NCI-H345 (cell line): ENCODE results near the gene NTM.
"Not testable (repeated sequence)": the region's sequence is repeated elsewhere in the genome, so short reads cannot be mapped to it uniquely, and the experiment has no call there.

Source experiments
- DNase-seq: peaks from one replicate; lab custom pipeline; 2025; lab: John Stamatoyannopoulos, UW

Gene NTM

DNA sequence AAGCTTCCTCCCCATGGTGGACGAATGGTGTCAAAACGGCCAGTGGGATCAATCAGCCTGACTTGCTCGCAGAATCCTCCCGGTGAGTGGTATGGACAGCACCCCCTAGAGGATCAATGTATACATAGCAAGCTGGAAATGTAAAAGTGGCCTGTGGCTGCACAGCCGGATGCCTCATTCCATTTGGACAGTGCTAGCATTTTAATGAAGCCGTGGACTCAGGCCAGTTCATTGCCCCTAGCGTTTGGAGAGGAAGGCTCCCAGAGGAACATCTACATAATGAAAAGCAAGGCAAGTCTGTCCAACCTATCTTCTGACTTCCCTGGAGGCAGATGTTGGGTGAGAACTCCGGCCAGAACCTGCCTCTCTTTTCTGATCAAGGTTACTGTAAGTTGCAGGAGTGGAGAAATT, 942.3 kb downstream of the NTM start:
- DNase-seq = peak; percentile 37

DNA sequence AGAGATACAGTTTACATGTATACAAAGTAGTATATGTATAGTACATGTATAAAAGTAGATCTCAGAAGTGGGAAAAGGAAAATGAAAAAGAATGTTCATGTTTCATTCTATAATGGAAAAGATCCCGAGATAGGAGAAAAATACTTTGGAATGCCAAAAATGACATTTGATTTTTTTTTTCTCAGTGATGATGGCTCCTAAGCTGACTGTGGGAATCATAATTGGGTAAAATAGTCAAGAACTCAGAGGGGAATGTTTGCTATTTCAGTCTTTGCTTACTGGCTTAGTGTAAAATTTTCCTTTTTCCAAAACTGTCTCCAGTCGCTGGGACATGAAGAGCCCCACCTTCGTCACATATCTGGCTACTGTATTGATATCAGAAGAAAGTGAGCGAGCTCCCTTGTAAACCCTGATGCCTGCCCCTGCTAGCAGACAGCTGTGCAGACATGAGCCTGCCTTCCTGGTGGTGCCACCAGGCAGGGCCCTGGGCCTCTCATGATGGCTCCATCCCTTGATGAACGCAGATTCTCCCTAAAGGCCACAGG, 944.6 kb downstream of the NTM start:
- DNase-seq = no peak

DNA sequence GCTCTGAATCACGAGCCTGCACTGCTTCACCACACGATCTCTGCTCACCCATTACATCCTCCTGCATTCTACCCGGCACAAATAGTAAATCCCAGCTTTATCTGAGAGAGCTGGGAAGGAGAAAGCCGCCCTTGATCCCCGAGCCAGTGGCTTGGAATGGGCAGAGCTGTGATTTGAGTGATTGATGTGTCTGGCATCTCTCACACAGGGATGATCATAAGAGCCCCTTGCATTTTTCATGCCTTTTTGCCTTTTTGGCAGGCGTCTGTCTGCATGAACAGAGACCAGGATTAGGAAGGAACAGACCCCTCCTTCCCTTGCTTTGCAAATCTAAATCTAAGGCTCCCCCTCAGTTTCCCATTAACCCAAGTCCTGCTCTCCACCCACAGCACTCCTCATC, 945.3 kb downstream of the NTM start:
- DNase-seq = no peak

DNA sequence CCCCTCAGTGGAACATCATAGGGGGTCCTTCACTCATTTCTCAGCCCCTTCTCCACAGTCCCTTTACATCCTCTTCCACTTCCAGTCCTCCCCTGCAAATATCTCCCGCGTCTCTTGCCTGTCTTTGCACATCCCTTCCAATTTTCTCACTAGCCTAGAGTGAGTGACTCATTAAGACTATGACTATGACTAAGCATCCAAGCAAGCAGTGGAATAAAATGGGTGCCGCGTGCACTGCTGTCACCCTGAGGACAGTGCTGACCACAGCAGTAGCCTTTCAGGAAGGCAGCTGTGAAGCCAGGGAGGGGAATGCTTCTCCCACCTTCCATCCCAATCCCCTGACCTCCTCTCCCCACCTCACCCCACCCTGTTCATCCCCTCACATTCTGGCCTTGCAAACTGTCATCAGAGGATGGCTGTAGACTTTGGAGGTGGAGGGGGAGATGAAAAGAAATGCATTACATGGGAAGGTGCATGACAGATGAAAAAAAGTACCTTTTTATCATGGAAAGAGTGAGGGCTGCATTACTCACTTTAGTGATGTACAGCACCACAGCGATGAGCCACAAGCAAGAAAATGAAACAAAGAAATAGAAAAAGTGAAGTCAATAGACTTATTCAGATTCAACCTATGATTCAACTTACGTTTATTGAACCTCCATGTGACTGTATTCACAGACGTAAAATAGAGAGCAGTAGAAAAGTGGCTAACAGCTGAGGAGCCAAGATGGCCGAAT, 948.2 kb downstream of the NTM start:
- DNase-seq = no peak

DNA sequence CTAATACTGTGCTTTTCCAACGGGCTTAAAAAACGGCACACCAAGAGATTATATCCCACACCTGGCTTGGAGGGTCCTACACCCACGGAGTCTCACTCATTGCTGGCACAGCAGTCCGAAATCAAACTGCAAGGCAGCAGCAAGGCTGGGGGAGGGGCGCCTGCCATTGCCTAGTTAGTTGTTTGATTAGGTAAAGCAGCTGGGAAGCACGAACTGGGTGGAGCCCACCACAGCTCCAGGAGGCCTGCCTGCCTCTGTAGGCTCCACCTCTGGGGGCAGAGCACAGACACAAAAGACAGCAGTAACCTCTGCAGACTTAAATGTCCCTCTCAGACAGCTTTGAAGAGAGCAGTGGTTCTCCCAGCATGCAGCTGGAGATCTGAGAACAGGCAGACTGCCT, 949.0 kb downstream of the NTM start:
- not testable (repeated sequence) for DNase-seq

DNA sequence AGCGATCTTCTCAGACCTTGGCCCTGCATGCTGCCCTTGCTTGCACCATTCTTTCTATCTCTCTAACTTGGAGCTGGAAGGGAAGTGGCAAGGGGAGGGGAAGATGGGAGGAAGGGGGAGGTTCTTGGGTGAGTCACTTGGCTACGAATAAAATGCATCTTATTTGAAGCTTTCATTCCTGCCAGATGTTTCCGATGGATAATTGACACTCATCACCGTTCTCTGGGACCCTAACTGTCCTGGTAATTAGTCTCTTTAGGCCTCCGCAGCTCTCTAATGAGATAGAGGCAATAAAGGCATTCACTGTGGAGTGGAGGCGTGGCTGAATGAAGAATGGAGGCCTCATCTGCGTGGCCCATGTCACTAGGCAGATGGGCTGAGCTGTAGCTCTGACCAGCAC, 960.1 kb downstream of the NTM start:
- no peak for DNase-seq

DNA sequence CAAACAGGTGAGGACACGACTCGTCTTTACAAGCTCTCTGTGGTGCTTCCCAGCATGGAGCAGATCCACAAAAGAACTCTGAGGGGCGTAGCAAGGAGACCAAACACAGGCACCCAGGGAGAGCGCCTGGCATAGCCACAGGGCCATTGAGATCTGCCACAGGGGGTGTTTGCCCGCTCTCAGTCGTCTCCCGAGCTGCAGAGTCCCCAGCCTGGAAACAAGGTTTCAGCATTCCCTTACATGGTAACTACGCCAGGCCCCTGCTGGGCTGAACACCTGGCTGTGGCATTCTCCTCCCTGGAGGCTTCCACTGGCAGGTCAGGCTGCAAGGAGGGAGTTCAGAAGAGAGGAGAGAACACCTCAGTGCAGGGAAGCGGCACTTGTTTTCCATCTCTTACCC, 962.1 kb downstream of the NTM start:
- DNase-seq = peak; percentile 96

DNA sequence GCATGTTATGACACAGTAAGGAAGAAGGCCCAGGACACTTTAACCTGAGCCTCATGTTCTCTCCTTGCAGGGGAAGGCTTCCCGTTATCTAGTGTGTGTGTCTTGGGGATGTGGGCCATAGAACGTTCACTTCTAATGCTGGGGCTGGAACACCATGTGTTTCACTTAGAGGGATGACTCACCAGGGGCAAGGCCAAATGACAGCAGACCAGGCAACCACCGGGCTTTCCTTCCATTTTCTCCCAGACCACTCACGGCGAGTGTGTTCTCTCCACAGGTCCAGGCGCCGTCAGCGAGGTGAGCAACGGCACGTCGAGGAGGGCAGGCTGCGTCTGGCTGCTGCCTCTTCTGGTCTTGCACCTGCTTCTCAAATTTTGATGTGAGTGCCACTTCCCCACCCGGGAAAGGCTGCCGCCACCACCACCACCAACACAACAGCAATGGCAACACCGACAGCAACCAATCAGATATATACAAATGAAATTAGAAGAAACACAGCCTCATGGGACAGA, 964.4 kb downstream of the NTM start:
- no peak for DNase-seq

DNA sequence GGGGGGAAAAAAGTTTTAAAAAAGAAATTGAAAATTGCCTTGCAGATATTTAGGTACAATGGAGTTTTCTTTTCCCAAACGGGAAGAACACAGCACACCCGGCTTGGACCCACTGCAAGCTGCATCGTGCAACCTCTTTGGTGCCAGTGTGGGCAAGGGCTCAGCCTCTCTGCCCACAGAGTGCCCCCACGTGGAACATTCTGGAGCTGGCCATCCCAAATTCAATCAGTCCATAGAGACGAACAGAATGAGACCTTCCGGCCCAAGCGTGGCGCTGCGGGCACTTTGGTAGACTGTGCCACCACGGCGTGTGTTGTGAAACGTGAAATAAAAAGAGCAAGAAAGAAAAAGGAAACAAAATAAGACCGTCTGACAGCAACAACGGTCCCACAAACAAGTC, 964.9 kb downstream of the NTM start:
- DNase-seq = no peak

DNA sequence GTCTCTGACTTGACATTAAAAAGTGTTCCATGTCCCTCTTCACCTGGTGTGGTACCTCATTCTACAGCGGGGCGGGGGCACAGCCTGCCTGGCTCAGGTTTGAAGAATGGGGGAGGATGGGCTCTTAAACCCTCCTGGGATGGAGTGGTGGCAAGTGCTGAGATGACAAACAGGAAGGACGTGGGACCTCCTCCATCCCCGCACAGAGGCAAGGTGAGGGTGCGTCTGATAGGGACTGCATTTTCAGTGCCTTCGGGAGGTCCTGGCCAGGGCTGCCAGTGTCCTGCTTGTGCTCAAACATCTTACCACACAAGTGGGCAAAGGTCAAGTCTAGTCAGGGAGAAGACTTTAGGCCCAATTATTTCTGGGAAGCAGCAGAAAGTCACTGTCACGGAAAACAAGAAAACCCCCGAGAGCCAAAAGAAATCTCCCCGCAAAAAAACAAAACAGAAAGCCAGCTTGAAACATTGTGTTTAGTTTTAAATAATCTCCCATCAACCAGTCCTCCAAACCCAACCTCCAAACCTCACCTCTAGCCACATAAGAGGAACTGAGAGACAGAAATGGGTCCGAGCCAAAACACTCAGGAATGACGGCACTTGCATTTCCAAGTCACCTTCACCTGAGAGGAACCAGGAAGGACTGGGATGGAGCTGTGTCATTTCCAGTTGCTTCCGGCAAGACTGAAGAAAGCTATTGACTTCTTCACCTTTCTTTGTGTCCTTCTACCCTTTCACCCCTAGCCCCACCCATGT, 966.5 kb downstream of the NTM start:
- peak; percentile 70 for DNase-seq

DNA sequence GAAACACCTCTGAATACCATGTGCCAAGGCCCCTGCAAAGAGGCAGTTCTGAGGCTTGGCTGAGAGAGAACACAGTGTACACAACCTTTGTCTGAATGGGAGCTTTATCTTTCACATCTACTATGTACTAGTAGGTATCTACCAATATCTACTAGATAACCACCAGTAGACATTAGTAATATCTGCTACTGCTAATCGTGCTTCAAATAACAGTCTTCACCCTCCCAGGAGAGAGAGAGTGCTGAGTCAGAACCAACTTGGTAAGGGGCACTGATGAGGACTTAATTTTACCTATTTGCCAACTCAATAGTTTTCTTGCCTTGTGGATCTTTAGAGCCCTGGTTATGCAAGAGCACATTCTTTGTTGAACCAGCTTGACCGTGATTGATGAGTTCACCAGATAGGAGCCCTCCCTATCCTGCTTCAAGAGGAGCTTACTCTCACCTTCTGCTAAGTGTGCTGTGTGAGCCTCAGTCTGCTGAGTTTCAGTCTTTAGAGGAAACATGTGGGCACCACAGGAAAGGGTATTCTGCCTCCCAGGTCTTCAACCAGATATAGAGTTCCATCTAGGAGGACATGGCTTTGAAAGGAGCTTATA, 967.5 kb downstream of the NTM start:
- DNase-seq = no peak

DNA sequence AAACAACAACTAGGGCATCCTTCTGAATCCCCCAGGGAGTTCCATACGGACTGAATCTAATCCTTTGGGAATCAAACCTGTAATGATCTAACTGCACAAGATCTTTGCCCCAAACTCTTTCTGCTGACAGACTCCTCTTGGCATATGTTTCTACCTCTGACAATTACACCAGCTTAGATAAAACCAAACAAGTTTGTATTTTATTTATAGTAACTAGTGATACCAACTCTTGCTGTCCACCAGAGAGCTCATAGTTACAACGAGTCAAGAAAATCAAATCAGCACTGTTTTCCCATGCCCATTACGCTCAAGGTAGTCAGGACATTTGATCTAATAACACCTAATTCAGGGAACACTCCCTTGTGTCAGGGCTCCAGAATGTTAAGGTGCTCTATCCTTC, 972.0 kb downstream of the NTM start:
- no peak for DNase-seq

DNA sequence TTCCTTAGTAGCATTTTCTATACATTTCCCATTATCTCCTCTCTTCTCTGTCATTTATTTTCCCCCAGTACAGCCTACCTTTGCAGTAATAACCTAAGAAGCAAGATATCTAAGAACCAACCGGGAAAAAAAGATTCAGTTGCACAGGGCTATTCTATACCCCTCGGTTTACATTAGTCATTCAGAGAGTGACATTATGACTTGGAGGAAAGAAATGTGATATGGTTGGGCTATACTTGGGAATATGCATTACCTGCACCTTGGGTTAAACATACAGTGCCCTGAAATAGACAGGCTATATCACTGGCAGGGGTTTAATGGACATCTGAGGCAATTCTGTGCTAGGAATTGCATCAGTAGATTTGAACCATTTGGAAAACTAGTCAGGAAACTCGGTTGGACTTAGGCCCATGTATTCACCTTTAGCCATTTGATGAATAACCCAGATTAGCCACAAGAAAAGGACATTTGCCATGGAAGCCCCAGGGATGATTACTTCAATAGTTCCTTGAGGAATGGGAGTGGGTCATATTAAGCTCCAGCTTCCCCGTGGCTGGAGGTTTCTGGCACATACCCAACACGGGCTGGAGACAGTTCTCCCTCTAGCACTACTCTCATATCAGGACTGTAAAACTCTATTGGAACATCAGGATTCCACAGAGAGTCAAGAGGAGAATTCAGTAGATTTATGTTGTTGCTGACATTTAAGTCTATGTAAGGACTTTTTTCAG, 973.2 kb downstream of the NTM start:
- no peak for DNase-seq

DNA sequence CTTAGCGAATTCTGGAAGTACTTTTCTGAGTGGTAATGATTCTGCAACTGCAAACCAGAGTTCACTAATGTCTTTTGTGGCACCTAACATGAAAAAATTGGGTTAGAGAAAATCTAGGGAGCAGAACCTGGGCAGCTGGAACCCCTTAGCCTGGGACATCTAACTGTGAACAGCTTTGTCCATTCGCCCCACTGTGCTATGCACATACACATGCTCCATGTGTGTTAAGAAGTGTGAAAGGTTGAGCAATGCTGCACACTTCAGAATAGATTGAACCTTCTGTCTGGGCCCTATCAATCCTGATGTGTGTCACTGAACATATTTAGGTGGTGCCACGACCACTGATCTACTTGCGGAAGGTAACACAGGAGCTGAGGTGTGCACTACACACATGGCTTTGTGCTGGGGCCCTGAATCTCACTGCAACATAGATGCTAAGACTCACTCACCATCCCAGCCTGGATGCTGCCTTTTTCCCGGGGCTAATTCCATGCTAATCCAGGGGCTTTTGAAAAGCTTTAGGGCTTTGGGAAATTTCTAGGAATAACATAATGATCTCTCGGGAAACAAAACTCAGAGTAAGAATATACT, 976.2 kb downstream of the NTM start:
- no peak for DNase-seq

DNA sequence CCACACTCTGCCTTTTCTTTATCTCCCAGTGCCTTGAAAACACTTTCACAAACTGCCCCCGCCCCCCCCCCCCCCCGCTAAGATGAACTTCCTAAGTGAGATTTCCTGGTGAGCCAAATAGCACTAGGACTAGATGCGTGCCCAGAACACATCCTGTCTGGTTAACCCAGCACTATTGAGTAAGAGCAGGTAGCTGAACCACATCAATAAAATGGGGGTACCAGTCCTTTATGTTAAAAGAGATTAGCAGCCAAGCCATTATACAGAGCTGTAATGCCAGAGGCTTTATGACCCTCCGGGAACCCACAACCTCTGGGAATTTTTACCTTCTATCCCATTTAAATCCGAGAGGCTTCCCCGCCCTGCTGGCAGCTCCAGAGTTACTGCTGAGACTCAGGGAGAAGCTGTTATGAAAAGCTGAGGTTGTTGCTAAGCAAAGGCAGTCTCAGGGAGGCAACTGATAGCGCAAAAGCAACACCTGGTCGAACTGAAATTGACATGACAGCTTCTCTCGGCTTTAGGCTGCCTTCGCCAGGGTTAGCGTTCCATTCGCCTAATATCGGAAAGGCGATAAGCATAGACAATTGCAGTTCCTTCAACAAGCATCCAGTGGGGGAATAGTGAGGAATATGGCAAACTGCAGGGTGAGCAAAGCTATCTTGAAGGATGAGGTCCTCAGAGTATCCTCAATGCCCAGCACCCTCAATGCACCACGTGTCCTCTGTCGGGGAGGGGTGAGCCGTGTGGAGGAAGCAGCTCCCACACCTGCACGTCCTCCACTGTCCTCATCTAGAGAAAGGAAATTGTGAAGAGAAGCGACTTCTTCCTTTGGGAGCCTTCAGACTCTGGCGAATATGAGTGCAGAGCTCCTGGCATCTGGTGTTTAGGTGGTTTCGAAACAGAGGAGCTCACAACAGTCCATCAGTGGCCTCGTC, 977.0 kb downstream of the NTM start:
- DNase-seq = no peak

DNA sequence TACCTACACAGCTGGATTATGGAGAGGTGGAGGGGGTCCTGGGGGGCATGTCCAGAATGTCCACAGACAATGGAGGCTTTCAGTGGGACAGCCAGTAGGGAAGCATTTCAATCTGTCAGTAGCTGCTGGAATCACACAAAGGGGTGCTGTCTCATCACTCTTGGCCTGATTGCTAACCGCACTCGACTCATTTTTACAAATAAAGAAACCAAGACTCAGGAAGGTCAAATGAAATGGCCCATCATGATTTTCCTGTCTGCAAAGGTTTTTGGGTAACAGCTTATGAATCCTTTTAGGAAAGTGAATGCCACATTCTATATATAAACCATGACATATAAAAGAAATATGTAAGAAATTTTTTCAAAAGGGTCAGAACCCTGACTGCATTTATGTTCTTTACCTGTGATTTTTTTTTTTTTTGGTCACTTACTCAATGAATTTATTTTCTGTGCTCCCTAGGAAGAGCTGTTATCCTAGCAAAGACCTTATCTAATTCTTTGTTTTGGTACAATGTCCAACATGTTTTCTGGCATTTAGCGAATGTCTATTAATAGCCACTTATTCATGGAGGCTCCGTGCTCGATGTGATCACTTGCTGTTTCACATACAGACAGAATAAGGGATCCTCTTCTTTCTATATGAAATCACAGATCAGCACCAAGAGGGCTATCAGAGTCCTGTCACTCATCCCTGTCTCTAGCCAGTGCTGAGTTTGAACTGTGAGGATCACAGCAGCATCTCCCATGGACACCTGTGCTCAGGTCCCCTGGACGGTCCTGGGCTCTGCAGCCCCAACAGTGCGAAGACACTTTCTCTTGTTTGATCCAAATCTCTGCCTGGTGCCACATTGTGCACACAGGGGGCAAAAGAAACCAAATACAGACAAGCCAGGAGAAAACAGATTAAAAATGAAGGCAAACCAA, 979.7 kb downstream of the NTM start:
- DNase-seq = no peak

DNA sequence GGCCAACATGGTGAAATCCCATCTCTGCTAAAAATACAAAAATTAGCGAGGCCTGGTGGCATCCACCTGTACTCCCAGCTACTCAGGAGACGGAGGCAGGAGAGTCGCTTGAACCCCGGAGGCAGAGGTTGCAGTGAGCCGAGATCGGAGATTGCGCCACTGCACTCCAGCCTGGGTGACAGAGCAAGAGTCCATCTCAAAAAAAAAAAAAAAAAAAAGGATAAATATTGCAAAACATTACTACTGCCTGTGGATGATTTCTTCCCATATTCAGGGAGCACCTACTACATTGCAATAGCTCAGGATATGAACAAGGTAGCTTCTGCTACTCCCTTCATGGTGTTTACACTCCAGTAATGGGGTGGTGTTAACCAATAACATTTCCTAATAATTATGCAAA, 980.6 kb downstream of the NTM start:
- no peak for DNase-seq

DNA sequence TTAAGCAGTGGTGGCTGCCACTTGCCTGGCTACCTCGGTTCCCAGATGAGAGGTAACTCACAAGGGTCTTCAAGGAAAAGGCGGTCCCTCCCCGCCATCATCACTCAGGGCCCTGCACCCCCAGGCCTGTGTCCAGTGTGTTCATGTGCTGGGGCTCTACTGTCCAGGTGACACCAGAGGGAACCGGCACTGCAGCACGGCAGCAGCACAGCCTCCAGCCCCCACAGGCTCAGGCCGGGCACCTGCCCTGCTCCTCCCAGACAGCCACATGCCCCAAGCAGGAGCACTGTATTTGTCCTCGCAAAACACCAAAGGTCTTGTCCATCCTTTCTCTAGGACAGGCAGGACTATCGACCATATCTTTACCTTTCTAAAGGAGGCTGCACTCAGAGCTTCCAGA, 982.1 kb downstream of the NTM start:
- no peak for DNase-seq

DNA sequence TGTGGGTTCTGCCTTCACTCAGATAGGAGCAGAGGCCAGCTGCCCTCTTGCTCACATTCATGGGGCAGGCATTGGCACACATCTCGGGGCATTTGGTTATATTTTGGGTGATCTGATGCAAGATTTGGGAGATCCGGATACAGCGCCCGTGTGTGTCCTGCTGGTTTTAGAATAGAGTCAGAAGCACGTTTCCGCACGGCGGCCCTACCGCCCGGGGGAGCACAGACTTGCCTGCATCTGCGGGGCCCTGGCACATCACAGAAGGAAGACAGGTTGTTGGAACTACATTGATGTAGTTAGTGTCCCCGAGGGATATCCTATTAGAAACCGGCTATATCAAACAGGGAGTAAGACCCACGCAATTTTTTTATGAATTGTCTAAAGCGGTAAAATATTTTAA, 982.8 kb downstream of the NTM start:
- no peak for DNase-seq
